ENCODE results near the gene DACT3.

Gene DACT3

DNA sequence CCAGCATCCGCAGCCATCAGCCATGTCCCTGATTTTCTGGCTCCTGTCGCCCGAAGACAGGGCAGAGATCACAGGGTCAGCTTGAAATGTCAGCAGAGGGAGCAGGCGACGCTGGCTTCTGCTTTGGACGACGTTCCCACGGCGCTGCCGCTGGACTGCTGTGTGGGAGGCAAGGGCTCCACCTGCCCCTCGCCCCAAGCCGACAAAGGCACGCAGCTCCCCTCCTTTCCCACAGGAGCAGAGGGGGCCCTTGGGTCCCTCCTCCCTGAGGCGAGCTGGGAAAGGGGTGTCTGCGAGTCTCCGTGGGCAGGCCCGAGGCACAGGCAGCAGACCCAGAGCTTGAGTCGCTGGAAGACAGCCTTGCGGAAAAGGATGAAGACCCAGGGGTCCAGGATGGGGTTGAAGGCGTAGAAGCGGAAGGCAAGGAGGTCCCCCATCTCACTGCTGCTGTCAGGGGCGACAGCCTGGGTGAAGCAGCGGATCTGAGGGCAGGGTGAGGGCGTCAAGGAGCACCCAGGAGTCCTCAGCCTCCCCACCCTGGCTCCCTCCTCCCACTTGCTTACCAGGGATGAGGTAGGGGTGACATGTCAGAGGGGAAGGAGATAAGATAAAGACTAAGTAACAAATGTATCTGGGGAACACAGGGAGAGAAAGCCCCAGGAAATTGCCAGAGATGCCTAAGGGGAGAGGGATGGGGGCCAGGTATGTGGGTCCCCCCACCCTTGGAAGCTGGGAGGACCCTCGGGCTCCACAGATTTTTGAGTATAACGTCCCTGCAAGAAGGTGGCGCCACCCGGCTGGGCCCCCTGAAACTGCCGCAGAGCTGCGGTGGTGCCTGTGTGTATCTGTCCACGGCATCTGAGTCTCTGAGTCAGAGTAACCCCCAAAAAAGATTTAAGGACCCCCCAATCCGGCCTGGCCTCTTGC lies 39.5 kb downstream of the DACT3 start:
- CTCF ChIA-PET, result interaction anchor here (0.9 to 19.1 kb wide), 4 partner anchors 7 to 108 kb away, joined by 3 to 685 read pairs (median 46); partner anchors contain the start of gene DACT3
- no peak overlapping the region for H3K4me3 ChIP-seq (ENCODE audit: low read depth, low read length)
- POLR2A ChIA-PET, result interaction anchor here (1.6 kb wide), 1 partner anchor 10 kb away, joined by 5 read pairs; no protein-coding TSS in a partner anchor
- no peak for DNase-seq (ENCODE audit: low read depth, low spot score)
- TF ChIP-seq, protein P1, sequence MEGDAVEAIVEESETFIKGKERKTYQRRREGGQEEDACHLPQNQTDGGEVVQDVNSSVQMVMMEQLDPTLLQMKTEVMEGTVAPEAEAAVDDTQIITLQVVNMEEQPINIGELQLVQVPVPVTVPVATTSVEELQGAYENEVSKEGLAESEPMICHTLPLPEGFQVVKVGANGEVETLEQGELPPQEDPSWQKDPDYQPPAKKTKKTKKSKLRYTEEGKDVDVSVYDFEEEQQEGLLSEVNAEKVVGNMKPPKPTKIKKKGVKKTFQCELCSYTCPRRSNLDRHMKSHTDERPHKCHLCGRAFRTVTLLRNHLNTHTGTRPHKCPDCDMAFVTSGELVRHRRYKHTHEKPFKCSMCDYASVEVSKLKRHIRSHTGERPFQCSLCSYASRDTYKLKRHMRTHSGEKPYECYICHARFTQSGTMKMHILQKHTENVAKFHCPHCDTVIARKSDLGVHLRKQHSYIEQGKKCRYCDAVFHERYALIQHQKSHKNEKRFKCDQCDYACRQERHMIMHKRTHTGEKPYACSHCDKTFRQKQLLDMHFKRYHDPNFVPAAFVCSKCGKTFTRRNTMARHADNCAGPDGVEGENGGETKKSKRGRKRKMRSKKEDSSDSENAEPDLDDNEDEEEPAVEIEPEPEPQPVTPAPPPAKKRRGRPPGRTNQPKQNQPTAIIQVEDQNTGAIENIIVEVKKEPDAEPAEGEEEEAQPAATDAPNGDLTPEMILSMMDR (IDR thresholded peaks at IDR 0.05; ENCODE audit: insufficient read depth, low read length, missing control alignments), result no peak

DNA sequence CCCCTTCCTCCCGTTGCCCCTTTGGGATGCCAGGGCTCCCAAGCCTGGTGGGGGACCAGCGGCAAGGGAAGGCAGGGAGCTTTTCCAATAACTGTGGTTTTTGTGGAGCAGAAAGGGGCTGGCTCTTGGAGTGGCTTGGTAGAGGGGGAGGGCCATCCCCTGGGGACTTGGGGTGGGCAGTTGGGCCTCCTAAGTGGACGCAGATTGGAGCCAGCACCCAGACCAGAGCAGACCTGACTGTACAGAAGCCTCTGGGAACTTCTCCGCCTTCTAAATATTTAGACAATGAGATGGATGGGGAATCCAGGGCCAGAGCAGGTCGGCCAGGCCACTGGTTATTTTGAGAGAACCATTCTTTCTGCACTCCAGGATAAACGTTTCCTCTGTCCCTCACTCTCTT lies 40.3 kb downstream of the DACT3 start:
- no peak for DNase-seq (ENCODE audit: low read depth, low spot score)
- ChIA-PET CTCF (interaction anchor here (3.9 to 19.1 kb wide), 3 partner anchors 7 to 42 kb away, joined by 27 to 685 read pairs (median 66); partner anchors contain the start of gene DACT3), POLR2A (interaction anchor here (1.6 kb wide), 1 partner anchor 11 kb away, joined by 5 read pairs; no protein-coding TSS in a partner anchor)
- H3K4me3 ChIP-seq (ENCODE audit: low read depth, low read length), result no peak overlapping the region
- TF ChIP-seq, protein P1 (IDR thresholded peaks at IDR 0.05; ENCODE audit: insufficient read depth, low read length, missing control alignments), result no peak

DNA sequence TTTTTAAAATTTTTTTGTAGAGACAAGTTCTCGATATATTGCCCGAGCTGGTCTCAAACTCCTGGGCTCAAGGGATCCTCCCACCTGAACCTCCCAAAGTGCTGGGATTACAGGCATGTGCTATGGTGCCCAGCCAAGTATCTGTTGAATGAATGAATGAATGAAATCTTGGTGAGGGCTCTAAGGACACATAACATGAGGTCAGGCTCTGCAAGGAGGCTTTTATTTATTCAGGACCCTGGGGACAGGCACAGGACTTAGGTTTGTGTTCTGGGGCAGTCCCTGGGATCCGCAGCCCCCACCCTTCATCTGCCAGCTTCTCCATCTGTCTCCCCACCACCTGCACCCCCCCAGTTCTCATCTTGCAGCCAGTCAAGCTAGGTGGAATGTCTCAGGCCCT lies 40.7 kb downstream of the DACT3 start:
- CTCF ChIA-PET, result interaction anchor here (3.9 to 19.1 kb wide), 2 partner anchors 12 to 42 kb away, joined by 27 to 685 read pairs; partner anchors contain the start of gene DACT3
- no peak for DNase-seq (ENCODE audit: low read depth, low spot score)
- H3K4me3 ChIP-seq (ENCODE audit: low read depth, low read length), result no peak overlapping the region
- POLR2A ChIA-PET, result interaction anchor here (1.6 kb wide), 1 partner anchor 11 kb away, joined by 5 read pairs; no protein-coding TSS in a partner anchor
- TF ChIP-seq, protein P1 (IDR thresholded peaks at IDR 0.05; ENCODE audit: insufficient read depth, low read length, missing control alignments), result no peak

DNA sequence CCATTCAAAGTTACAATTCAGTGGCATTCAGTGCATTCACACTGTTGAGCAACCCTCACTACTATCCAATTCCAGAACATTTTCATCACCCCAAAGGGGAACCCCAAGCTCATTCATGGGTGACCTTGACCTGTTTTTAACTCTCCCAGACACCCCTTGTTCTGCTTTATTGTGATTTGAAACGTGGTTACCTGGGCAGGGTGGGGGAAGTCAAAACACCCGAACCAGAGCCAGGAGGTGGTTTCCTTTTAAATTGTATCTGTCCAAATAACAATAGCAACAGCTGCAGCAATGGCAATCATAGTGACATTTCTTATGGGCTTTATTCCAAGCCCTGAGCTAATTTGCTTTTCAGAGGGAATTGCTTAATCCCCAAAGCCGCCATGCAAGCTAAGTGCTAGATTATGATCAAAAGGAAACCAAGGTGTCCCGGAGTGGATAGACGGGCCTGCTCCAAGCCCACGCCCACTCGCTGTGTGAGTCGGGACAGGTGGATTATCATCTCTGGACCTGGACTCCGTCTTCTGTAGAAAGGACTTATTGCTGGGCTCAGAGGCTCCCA lies 42.2 kb downstream of the DACT3 start:
- no peak overlapping the region for H3K4me3 ChIP-seq (ENCODE audit: low read depth, low read length)
- CTCF ChIA-PET, result interaction anchor here (1.1 to 19.1 kb wide), 4 partner anchors 11 to 75 kb away, joined by 3 to 685 read pairs (median 4); partner anchors contain the start of gene DACT3
- TF ChIP-seq, protein P1 (IDR thresholded peaks at IDR 0.05; ENCODE audit: insufficient read depth, low read length, missing control alignments), result no peak
- no peak for DNase-seq (ENCODE audit: low read depth, low spot score)
- POLR2A ChIA-PET, result no interaction called here

DNA sequence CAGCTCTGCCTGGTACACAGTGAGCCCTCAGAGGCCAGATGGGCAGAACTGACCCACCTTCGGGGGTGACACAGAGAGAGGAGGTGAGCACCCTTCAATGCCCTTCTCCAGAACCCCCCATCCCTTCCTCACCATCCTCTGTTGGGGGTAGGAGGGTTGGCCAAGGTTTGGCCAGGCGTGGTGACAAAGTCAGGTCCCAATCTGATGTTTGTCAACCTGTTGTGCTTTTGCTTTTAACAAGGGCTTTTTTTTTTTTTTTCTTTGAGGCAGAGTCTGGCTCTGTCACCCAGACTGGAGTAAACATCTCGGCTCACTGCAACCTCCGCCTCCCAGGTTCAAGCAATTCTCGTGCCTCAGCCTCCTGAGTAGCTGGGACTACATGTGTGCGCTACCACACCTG lies 43.4 kb downstream of the DACT3 start:
- H3K4me3 ChIP-seq (ENCODE audit: low read depth, low read length), result no peak overlapping the region
- DNase-seq (ENCODE audit: low read depth, low spot score), result no peak
- TF ChIP-seq, protein P1 (IDR thresholded peaks at IDR 0.05; ENCODE audit: insufficient read depth, low read length, missing control alignments), result no peak
- ChIA-PET POLR2A (interaction anchor here (0.6 to 0.9 kb wide), 2 partner anchors 41 to 43 kb away, joined by 3 read pairs; partner anchors contain the start of gene DACT3), CTCF (interaction anchor here (1.0 to 19.1 kb wide), 10 partner anchors 6 to 113 kb away, joined by 3 to 685 read pairs (median 5); partner anchors contain the start of genes DACT3 and PTGIR)
